Measurements from ENCODE around the gene SMIM35.

DNA sequence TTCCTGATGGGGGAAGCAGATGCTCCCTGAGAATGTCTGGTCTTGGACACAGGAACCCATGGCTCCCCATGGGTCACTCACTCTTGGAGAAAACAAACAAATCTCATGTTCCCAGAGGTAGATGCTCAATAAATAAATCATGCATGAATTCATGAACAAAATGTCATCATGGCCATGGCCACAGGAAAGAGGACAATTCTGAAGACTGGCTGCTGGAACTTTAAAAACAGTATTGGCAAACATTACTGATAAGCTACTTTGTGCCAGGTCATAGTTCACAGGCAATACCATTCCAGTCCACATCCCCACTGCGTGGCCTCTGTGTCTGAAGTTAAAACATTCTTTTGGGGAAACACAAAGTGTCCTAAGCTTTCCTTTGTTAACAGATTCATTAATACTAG lies 9.2 kb upstream of the SMIM35 start:
- TF ChIP-seq, protein P1, sequence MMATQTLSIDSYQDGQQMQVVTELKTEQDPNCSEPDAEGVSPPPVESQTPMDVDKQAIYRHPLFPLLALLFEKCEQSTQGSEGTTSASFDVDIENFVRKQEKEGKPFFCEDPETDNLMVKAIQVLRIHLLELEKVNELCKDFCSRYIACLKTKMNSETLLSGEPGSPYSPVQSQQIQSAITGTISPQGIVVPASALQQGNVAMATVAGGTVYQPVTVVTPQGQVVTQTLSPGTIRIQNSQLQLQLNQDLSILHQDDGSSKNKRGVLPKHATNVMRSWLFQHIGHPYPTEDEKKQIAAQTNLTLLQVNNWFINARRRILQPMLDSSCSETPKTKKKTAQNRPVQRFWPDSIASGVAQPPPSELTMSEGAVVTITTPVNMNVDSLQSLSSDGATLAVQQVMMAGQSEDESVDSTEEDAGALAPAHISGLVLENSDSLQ (IDR thresholded peaks at IDR 0.05) = no peak
- TF ChIP-seq ELF4 (IDR thresholded peaks at IDR 0.05) = no peak
- TF ChIP-seq NFRKB (IDR thresholded peaks at IDR 0.05) = no peak
- TF ChIP-seq SUZ12 (IDR thresholded peaks at IDR 0.05) = no peak
- TF ChIP-seq HDGF (IDR thresholded peaks at IDR 0.05; ENCODE audit: borderline replicate concordance) = no peak
- no peak for TF ChIP-seq LEF1 (IDR thresholded peaks at IDR 0.05; ENCODE audit: borderline replicate concordance)
- TF ChIP-seq BHLHE40 (IDR thresholded peaks at IDR 0.05; ENCODE audit: borderline replicate concordance) = no peak
- no peak for TF ChIP-seq FOXK2 (IDR thresholded peaks at IDR 0.05)
